A549 (cell line): ENCODE measurements around the gene TEX44. TPM values are rescaled to one million over a fixed set of nuclear protein-coding genes. Genes with fewer than 3 reads are reported as not detected.
A peak's percentile ranks its signal among the peaks of the same experiment; 100 is the strongest.

ENCODE experiments used
- ATAC-seq, 2 experiments: fragments of 200-7000 bp in 1 of 2; fragments of >200 bp in 1 of 2; cut with Nextera tagmentation in 1 of 2; cut with Tn5 transposase in 1 of 2; 3 replicates each; pipeline versions ENCODE4 v1.8.0 to v1.9.1; 2018 to 2020; ENCODE audit warnings: mild to moderate bottlenecking in 1 of 2, moderate library complexity in 1 of 2
- CTCF ChIA-PET: fragments of 300-600 bp; sonication (Branson Sonifier 250); formaldehyde crosslinking; extraction: SDS; loops from one replicate; lab custom pipeline; 2021; ENCODE audit warnings: antibody characterized with exemption, inconsistent platforms; lab: Yijun Ruan, JAX
- POLR2A ChIA-PET: fragments of 350-600 bp; formaldehyde crosslinking; extraction: SDS; loops from one replicate; lab custom pipeline; 2021; ENCODE audit warnings: antibody characterized with exemption, inconsistent platforms; lab: Yijun Ruan, JAX
- DNase-seq, 2 experiments: peaks; one replicate each; pipeline versions ENCODE4 v3.0.0 to v3.0.0-alpha.2; 2011 to 2016; ENCODE audit warnings: low read depth in 1 of 2, low spot score in 1 of 2
- FAIRE-seq: peaks from 2 replicates; lab custom pipeline; 2011; peaks lifted over from hg19 to GRCh38; lab: Jason Lieb, UNC
- H3K27ac ChIP-seq, 2 experiments: fragments of >200 bp; sonication (Bioruptor Twin); formaldehyde crosslinking; 3 replicates each; pipeline ENCODE4 v1.5.1; 2016 to 2017
- H3K4me1 ChIP-seq: fragments of >200 bp; sonication (Bioruptor Twin); formaldehyde crosslinking; 3 replicates; pipeline ENCODE4 v1.6.1; 2016
- H3K4me2 ChIP-seq: fragments of >200 bp; sonication (Bioruptor Twin); formaldehyde crosslinking; 3 replicates; pipeline ENCODE4 v1.6.1; 2016
- H3K4me3 ChIP-seq: fragments of >200 bp; sonication (Bioruptor Twin); formaldehyde crosslinking; 3 replicates; pipeline ENCODE4 v1.5.1; 2016
- H3K9me3 ChIP-seq: fragments of >200 bp; sonication (Bioruptor Twin); formaldehyde crosslinking; 3 replicates; pipeline ENCODE4 v1.6.1; 2016
- CEBPB ChIP-seq, 2 experiments: fragments of >200 bp in 1 of 2; sonication (Bioruptor Twin) in 1 of 2; formaldehyde crosslinking in 1 of 2; IDR thresholded peaks; 2 replicates each; pipeline ENCODE4 v1.6.1; 2012 to 2016
- CHD2 ChIP-seq: fragments of 150-350 bp; IDR thresholded peaks from 2 replicates; pipeline ENCODE4 v1.6.1; 2014; ENCODE audit warnings: low read length; ENCODE audit not compliant: partially characterized antibody
- FOSB ChIP-seq: fragments of 250-450 bp; sonication (Bioruptor Pico); IDR thresholded peaks from 2 replicates; pipeline ENCODE4 v1.5.0; 2020; ENCODE audit warnings: mild to moderate bottlenecking, moderate library complexity
- FOSL2 ChIP-seq, 2 experiments: fragments of 450-650 bp in 1 of 2; fragments of >200 bp in 1 of 2; sonication (Bioruptor Twin) in 1 of 2; formaldehyde crosslinking; IDR thresholded peaks; 2 replicates each; pipeline versions ENCODE4 v1.5.0 to v1.6.1; 2016 to 2020; ENCODE audit warnings: mild to moderate bottlenecking in 1 of 2, moderate library complexity in 1 of 2
- HDAC2 ChIP-seq: fragments of 200-600 bp; sonication (generic); IDR thresholded peaks from 2 replicates; pipeline ENCODE4 v1.6.1; 2016
- HOXA7 ChIP-seq: fragments of 250-450 bp; sonication (Bioruptor Pico); IDR thresholded peaks from 2 replicates; pipeline ENCODE4 v1.5.0; 2020; ENCODE audit warnings: mild to moderate bottlenecking, moderate library complexity
- HOXB5 ChIP-seq: fragments of 250-450 bp; sonication (Bioruptor Pico); IDR thresholded peaks from 2 replicates; pipeline ENCODE4 v1.5.0; 2020; ENCODE audit warnings: mild to moderate bottlenecking, moderate library complexity
- JUN ChIP-seq, 2 experiments: fragments of >200 bp; sonication (Bioruptor Twin); formaldehyde crosslinking; IDR thresholded peaks; 2 replicates in 1 of 2; 3 replicates in 1 of 2; pipeline ENCODE4 v1.6.1; 2016 to 2017
- JUNB ChIP-seq: fragments of >200 bp; sonication (Bioruptor Twin); formaldehyde crosslinking; IDR thresholded peaks from 2 replicates; pipeline ENCODE4 v1.6.1; 2016
- KDM5A ChIP-seq: fragments of 200-600 bp; sonication (generic); IDR thresholded peaks from 2 replicates; pipeline ENCODE4 v1.6.1; 2016; ENCODE audit warnings: antibody characterized with exemption, mild to moderate bottlenecking
- MAZ ChIP-seq: fragments of 150-350 bp; IDR thresholded peaks from 2 replicates; pipeline ENCODE4 v1.6.1; 2014; ENCODE audit warnings: antibody characterized with exemption, low read depth, low read length, borderline replicate concordance
- MYC ChIP-seq: IDR thresholded peaks from 2 replicates; pipeline ENCODE4 v1.6.1; 2012; ENCODE audit warnings: mild to moderate bottlenecking, inconsistent platforms, low read length, improper control_type of control experiment, borderline replicate concordance
- NFE2L2 ChIP-seq: fragments of 150-350 bp; conservative IDR thresholded peaks from 2 replicates; pipeline ENCODE4 v1.6.1; 2014; ENCODE audit warnings: low read length
- NPAS2 ChIP-seq: fragments of 250-450 bp; sonication (Bioruptor Pico); IDR thresholded peaks from 2 replicates; pipeline ENCODE4 v1.8.0; 2022; ENCODE audit warnings: mild to moderate bottlenecking, moderate library complexity, borderline replicate concordance
- NR3C1 ChIP-seq: fragments of >200 bp; sonication (Bioruptor Twin); formaldehyde crosslinking; IDR thresholded peaks from 3 replicates; pipeline ENCODE4 v1.6.1; 2017
- POLR2A ChIP-seq: IDR thresholded peaks from 2 replicates; pipeline ENCODE4 v1.6.1; 2012; ENCODE audit warnings: mild to moderate bottlenecking, low read length
- RARB ChIP-seq: fragments of 250-450 bp; sonication (Bioruptor Pico); IDR thresholded peaks from 2 replicates; pipeline ENCODE4 v1.8.0; 2021; ENCODE audit warnings: mild to moderate bottlenecking, moderate library complexity
- SMC3 ChIP-seq: fragments of >200 bp; sonication (Bioruptor Twin); formaldehyde crosslinking; IDR thresholded peaks from 3 replicates; pipeline ENCODE4 v1.6.1; 2018; ENCODE audit warnings: inconsistent platforms
- SREBF2 ChIP-seq: fragments of 450-650 bp; IDR thresholded peaks from 2 replicates; pipeline ENCODE4 v1.6.1; 2014; ENCODE audit warnings: mild to moderate bottlenecking, moderate library complexity
- ZC3H11A ChIP-seq: fragments of 450-650 bp; IDR thresholded peaks from 2 replicates; pipeline ENCODE4 v1.6.1; 2014; ENCODE audit warnings: antibody characterized with exemption, mild to moderate bottlenecking
- ZNF302 ChIP-seq: fragments of 250-450 bp; sonication (Bioruptor Pico); IDR thresholded peaks from 2 replicates; pipeline ENCODE4 v1.9.0; 2021; ENCODE audit warnings: inconsistent platforms, mild to moderate bottlenecking, moderate library complexity
- WGBS: methylation state at CpG from one replicate; pipeline ENCODE4 v1.1.6; 2017; ENCODE audit errors: missing lambda C conversion rate; 5-methylcytosine and 5-hydroxymethylcytosine counted together
- polyA plus RNA-seq, 4 experiments: library from polyadenylated mRNA; depleted of rRNA in 3 of 4; stranded (reverse); fragments of >200 nt; fragmentation: RNase III in 1 of 4; extraction: RNeasy Plus Mini Kit Qiagen cat#74134 plus additional on column Dnase treatment in 1 of 4; gene quantifications; 2 replicates in 3 of 4; 3 replicates in 1 of 4; pipeline ENCODE4 v1.2.3, GENCODE V29; 2011 to 2017
- TF ChIP-seq, protein P1 (sequence below): fragments of >200 bp; sonication (Bioruptor Twin); formaldehyde crosslinking; IDR thresholded peaks from 3 replicates; pipeline ENCODE4 v1.5.1; 2016
- TF ChIP-seq, protein P2 (sequence below): IDR thresholded peaks from 2 replicates; pipeline ENCODE4 v1.6.1; 2012
- TF ChIP-seq, protein P3 (sequence below): fragments of 150-350 bp; IDR thresholded peaks from 2 replicates; pipeline ENCODE4 v1.6.1; 2014; ENCODE audit warnings: low read depth, mild to moderate bottlenecking, low read length
- TF ChIP-seq, protein P4 (sequence below): fragments of 250-450 bp; sonication (Bioruptor Pico); IDR thresholded peaks from 2 replicates; pipeline ENCODE4 v1.5.0; 2020; ENCODE audit warnings: low read depth, mild to moderate bottlenecking, moderate library complexity
- TF ChIP-seq, protein P5 (sequence below): fragments of 450-650 bp; IDR thresholded peaks from 2 replicates; pipeline ENCODE4 v1.6.1; 2014; ENCODE audit warnings: antibody characterized with exemption
- TF ChIP-seq, protein P6 (sequence below): fragments of 250-450 bp; sonication (Bioruptor Pico); IDR thresholded peaks from 2 replicates; pipeline ENCODE4 v1.5.0; 2021; ENCODE audit warnings: mild to moderate bottlenecking, moderate library complexity, borderline replicate concordance
- TF ChIP-seq, protein P7 (sequence below): IDR thresholded peaks from 2 replicates; pipeline ENCODE4 v1.6.1; 2012; ENCODE audit warnings: low read depth, borderline replicate concordance
- TF ChIP-seq, protein P8 (sequence below): fragments of >200 bp; sonication (Bioruptor Twin); formaldehyde crosslinking; IDR thresholded peaks from 3 replicates; pipeline ENCODE4 v1.6.1; 2016

TEX44 gene
- polyA plus RNA-seq, 2 of the 4 experiments (the other 2 are of a cell fraction), result not detected

DNA sequence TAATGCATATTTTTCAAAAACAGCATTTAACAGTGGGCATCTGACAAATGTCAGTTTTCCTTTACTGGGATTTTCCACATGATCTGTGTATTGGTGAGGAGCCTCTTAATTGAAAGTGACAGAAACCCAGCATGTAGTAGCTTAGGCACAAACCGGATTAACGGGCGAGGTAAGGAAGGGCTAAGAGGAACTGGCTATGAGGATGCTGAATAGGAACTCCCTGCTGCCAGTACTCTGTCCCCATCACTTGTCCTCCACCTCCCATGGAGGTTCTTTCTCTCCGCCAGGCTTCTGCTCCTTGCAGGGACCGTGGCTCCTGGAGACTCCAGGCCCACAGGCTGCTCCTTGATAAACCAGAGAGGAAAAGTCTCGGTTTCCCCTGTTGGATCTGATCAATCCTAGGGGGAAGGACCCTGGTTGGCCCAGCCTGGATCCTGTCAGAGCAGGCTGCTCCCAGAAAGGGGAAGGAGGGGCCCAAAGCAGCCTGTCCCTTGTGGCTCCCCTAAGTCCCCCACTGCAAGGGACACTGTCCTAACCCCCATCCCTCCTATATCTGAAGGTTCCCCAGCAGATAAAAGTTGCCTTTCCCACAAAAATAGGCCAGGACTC, 10.3 kb downstream of the TEX44 start:
- Histone ChIP-seq H3K4me1 (peaks cover 34% of the 10 kb centered on the region), H3K4me2 (peak overlapping the region; percentile 100), H3K4me3 (no peak overlapping the region), H3K9me3 (no peaks in the 10 kb centered on the region), H3K27ac (peak overlapping the region; percentile 96 to 97)
- TF ChIP-seq MAZ (no peak), ZC3H11A (no peak), JUNB (no peak), CHD2 (no peak), RARB (CRISPR knock-in tag) (no peak), HDAC2 (no peak), NFE2L2 (no peak), NPAS2 (CRISPR knock-in tag) (no peak), HOXA7 (CRISPR knock-in tag) (no peak), KDM5A (no peak), SMC3 (no peak), SREBF2 (no peak), NR3C1 (no peak)
- TF ChIP-seq, protein P1, sequence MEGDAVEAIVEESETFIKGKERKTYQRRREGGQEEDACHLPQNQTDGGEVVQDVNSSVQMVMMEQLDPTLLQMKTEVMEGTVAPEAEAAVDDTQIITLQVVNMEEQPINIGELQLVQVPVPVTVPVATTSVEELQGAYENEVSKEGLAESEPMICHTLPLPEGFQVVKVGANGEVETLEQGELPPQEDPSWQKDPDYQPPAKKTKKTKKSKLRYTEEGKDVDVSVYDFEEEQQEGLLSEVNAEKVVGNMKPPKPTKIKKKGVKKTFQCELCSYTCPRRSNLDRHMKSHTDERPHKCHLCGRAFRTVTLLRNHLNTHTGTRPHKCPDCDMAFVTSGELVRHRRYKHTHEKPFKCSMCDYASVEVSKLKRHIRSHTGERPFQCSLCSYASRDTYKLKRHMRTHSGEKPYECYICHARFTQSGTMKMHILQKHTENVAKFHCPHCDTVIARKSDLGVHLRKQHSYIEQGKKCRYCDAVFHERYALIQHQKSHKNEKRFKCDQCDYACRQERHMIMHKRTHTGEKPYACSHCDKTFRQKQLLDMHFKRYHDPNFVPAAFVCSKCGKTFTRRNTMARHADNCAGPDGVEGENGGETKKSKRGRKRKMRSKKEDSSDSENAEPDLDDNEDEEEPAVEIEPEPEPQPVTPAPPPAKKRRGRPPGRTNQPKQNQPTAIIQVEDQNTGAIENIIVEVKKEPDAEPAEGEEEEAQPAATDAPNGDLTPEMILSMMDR, result no peak
- TF ChIP-seq, protein P2, sequence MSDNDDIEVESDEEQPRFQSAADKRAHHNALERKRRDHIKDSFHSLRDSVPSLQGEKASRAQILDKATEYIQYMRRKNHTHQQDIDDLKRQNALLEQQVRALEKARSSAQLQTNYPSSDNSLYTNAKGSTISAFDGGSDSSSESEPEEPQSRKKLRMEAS, result no peak
- TF ChIP-seq, protein P3, sequence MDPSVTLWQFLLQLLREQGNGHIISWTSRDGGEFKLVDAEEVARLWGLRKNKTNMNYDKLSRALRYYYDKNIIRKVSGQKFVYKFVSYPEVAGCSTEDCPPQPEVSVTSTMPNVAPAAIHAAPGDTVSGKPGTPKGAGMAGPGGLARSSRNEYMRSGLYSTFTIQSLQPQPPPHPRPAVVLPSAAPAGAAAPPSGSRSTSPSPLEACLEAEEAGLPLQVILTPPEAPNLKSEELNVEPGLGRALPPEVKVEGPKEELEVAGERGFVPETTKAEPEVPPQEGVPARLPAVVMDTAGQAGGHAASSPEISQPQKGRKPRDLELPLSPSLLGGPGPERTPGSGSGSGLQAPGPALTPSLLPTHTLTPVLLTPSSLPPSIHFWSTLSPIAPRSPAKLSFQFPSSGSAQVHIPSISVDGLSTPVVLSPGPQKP, result no peak
- 71% methylated on average over 6 of the region's 6 CpGs for WGBS
- FAIRE-seq (no peak), DNase-seq (no peak), ATAC-seq (no peak)
- POLR2A ChIA-PET, result no interaction called here
- CTCF ChIA-PET, result interaction anchor here (0.7 to 15.1 kb wide), 15 partner anchors 9 to 120 kb away, joined by 3 to 208 read pairs (median 8); partner anchors contain the start of gene TEX44

DNA sequence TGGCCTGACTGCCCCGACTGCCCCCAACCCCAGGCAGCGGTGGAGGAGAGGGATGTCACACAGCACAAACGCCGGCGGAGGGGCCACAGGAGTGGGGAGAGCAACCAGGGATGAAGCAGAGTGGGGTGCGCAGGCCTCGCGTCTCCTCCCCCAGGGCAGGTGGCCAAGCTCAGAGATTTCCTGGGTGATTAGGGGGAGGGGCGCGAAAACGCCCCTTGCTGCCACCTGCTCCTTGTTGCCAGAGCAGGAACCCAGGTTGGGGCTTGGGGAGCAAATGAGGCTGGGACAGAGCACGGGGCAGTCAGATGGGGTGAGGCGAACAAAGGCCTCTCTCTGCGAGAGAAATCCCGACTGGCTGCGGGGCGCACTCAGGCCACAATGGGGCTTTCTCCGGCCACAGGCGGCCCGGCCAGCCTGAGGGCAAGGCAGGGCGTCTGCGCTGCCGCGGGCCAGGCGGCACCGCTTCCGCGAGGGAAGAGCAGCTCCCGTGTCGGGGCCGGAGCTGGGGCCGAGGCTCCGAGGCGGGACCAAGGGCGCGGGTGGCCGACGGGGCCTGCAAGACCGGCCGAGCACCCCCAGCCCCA, 11.5 kb downstream of the TEX44 start:
- FAIRE-seq (no peak), DNase-seq (peak in 1 of 2 experiments; percentile 49), ATAC-seq (peak; percentile 54 to 70)
- H3K4me3 ChIP-seq, result peak overlapping the region; percentile 47
- no peaks in the 10 kb centered on the region for H3K9me3 ChIP-seq
- peak overlapping the region; percentile 100 for H3K4me2 ChIP-seq
- 30% methylated on average over 12 of the region's 40 CpGs for WGBS
- peaks cover 34% of the 10 kb centered on the region for H3K4me1 ChIP-seq
- H3K27ac ChIP-seq, result peak overlapping the region; percentile 96 to 97
- ChIA-PET CTCF (interaction anchor here (0.7 to 95.1 kb wide), 4 partner anchors 9 to 79 kb away, joined by 3 to 4158 read pairs (median 4); partner anchors contain the start of gene PTMA), POLR2A (interaction anchor here (0.8 to 2.3 kb wide), 9 partner anchors 9 to 140 kb away, joined by 3 to 16 read pairs (median 8); partner anchors contain the start of genes NCL and PTMA)
- TF ChIP-seq ZNF302 (CRISPR knock-in tag) (no peak), POLR2A (peak; percentile 50), HOXB5 (CRISPR knock-in tag) (peak; percentile 87), JUNB (no peak), FOSB (0 out of 2 replicates have a peak, but pooled peaks have one; percentile 49), MYC (no peak), JUN (IDR thresholded peaks at IDR 0.05) (peak in 1 of 2 experiments; percentile 80; a peak in 3 of 5 replicates), CEBPB (IDR thresholded peaks at IDR 0.05) (no peak), FOSL2 (IDR thresholded peaks at IDR 0.05) (no peak), FOSL2 (CRISPR knock-in tag; IDR thresholded peaks at IDR 0.05) (no peak)
- TF ChIP-seq, protein P4, sequence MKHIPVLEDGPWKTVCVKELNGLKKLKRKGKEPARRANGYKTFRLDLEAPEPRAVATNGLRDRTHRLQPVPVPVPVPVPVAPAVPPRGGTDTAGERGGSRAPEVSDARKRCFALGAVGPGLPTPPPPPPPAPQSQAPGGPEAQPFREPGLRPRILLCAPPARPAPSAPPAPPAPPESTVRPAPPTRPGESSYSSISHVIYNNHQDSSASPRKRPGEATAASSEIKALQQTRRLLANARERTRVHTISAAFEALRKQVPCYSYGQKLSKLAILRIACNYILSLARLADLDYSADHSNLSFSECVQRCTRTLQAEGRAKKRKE (CRISPR knock-in tag), result peak; percentile 56; the same call in 1 of the 2 replicates
- TF ChIP-seq, protein P5, sequence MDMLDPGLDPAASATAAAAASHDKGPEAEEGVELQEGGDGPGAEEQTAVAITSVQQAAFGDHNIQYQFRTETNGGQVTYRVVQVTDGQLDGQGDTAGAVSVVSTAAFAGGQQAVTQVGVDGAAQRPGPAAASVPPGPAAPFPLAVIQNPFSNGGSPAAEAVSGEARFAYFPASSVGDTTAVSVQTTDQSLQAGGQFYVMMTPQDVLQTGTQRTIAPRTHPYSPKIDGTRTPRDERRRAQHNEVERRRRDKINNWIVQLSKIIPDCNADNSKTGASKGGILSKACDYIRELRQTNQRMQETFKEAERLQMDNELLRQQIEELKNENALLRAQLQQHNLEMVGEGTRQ, result no peak
- TF ChIP-seq, protein P6, sequence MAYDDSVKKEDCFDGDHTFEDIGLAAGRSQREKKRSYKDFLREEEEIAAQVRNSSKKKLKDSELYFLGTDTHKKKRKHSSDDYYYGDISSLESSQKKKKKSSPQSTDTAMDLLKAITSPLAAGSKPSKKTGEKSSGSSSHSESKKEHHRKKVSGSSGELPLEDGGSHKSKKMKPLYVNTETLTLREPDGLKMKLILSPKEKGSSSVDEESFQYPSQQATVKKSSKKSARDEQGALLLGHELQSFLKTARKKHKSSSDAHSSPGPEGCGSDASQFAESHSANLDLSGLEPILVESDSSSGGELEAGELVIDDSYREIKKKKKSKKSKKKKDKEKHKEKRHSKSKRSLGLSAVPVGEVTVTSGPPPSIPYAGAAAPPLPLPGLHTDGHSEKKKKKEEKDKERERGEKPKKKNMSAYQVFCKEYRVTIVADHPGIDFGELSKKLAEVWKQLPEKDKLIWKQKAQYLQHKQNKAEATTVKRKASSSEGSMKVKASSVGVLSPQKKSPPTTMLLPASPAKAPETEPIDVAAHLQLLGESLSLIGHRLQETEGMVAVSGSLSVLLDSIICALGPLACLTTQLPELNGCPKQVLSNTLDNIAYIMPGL, result no peak
- TF ChIP-seq, protein P7, sequence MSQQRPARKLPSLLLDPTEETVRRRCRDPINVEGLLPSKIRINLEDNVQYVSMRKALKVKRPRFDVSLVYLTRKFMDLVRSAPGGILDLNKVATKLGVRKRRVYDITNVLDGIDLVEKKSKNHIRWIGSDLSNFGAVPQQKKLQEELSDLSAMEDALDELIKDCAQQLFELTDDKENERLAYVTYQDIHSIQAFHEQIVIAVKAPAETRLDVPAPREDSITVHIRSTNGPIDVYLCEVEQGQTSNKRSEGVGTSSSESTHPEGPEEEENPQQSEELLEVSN, result 0 out of 2 replicates have a peak, but pooled peaks have one; percentile 41
- TF ChIP-seq, protein P8, sequence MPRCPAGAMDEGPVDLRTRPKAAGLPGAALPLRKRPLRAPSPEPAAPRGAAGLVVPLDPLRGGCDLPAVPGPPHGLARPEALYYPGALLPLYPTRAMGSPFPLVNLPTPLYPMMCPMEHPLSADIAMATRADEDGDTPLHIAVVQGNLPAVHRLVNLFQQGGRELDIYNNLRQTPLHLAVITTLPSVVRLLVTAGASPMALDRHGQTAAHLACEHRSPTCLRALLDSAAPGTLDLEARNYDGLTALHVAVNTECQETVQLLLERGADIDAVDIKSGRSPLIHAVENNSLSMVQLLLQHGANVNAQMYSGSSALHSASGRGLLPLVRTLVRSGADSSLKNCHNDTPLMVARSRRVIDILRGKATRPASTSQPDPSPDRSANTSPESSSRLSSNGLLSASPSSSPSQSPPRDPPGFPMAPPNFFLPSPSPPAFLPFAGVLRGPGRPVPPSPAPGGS, result peak; percentile 81; the same call in 2 of the 3 replicates
